ENCODE results near the gene MKNK1.
A peak's percentile ranks its signal among the peaks of the same experiment; 100 is the strongest.

- TF ChIP-seq CTCF (IDR thresholded peaks at IDR 0.05; ENCODE audit: low read depth, low read length, poor library complexity, severe bottlenecking) = peak; percentile 63
- no peak for TF ChIP-seq EZH2phosphoT487 (IDR thresholded peaks at IDR 0.05; ENCODE audit: borderline replicate concordance, low read length)
Measured at GRCh38 chr1:46535063-46535462, 69.0 kb downstream of the MKNK1 start.

Measured in DOHH2 (cell line).